ENCODE results near the gene SEC61A1. TPM values are rescaled to one million over a fixed set of nuclear protein-coding genes. Genes with fewer than 3 reads are reported as not detected.

Gene SEC61A1
- total RNA-seq, 1 donor from 2014 or later: 176 TPM

DNA sequence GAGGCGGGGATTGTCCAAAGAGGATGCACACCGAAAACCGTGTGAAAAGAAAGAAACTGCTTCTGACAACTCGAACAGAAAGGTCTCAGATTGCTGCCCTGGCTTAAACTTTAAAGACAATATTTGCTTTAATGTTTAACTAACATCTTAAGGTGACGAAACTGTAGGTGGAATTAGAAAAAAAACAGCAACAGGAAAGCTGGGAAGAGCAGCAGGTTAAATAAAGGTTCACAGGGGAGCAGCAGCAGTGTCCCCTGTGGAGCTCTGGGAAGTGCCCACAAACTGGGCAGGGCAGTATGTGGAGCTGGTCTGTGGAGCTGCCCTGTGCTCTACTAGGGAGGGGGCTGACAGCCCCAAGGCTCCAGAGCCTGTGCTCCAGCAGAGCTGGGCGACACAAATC, 46.0 kb downstream of the SEC61A1 start:
- TF ChIP-seq, protein P1, sequence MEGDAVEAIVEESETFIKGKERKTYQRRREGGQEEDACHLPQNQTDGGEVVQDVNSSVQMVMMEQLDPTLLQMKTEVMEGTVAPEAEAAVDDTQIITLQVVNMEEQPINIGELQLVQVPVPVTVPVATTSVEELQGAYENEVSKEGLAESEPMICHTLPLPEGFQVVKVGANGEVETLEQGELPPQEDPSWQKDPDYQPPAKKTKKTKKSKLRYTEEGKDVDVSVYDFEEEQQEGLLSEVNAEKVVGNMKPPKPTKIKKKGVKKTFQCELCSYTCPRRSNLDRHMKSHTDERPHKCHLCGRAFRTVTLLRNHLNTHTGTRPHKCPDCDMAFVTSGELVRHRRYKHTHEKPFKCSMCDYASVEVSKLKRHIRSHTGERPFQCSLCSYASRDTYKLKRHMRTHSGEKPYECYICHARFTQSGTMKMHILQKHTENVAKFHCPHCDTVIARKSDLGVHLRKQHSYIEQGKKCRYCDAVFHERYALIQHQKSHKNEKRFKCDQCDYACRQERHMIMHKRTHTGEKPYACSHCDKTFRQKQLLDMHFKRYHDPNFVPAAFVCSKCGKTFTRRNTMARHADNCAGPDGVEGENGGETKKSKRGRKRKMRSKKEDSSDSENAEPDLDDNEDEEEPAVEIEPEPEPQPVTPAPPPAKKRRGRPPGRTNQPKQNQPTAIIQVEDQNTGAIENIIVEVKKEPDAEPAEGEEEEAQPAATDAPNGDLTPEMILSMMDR (IDR thresholded peaks at IDR 0.05; ENCODE audit: unreplicated experiment): no peak
- Mint-ChIP-seq H3K27ac (no peak overlapping the region), H3K4me3 (ENCODE audit: low read depth) (no peak overlapping the region), H3K27me3 (no peaks in the 10 kb centered on the region), H3K9me3 (ENCODE audit: low read depth) (no peaks in the 10 kb centered on the region), H3K36me3 (ENCODE audit: insufficient read depth) (peaks cover 38% of the 10 kb centered on the region), H3K4me1 (ENCODE audit: low read depth) (peaks cover 13% of the 10 kb centered on the region)
- no peak for DNase-seq (ENCODE audit: low spot score, unreplicated experiment)

DNA sequence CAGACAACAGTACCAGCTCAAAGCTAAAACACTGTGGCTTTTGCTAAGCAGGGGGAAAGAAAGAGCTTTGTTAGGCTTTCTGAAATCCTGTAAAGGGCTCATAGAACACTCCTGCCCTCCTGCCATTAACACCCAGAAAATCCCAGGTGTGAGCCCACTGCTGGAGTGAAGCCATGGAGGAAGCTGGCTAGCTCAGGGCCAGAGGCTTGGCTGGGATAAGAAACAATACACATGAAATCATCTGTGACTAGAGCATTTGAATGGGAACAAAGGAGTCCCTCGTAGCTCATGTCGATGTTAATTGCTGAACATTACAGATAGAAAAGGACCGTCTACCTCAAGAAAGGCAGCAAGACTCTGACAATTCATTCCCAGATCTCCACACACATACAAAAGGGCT, 47.9 kb downstream of the SEC61A1 start:
- H3K36me3 Mint-ChIP-seq (ENCODE audit: insufficient read depth): peaks cover 41% of the 10 kb centered on the region
- H3K27me3 Mint-ChIP-seq: no peaks in the 10 kb centered on the region
- H3K4me1 Mint-ChIP-seq (ENCODE audit: low read depth): peaks cover 13% of the 10 kb centered on the region
- DNase-seq (ENCODE audit: low spot score, unreplicated experiment): no peak
- H3K9me3 Mint-ChIP-seq (ENCODE audit: low read depth): no peaks in the 10 kb centered on the region
- no peak overlapping the region for H3K27ac Mint-ChIP-seq
- TF ChIP-seq, protein P1 (IDR thresholded peaks at IDR 0.05; ENCODE audit: unreplicated experiment): no peak
- no peak overlapping the region for H3K4me3 Mint-ChIP-seq (ENCODE audit: low read depth)

DNA sequence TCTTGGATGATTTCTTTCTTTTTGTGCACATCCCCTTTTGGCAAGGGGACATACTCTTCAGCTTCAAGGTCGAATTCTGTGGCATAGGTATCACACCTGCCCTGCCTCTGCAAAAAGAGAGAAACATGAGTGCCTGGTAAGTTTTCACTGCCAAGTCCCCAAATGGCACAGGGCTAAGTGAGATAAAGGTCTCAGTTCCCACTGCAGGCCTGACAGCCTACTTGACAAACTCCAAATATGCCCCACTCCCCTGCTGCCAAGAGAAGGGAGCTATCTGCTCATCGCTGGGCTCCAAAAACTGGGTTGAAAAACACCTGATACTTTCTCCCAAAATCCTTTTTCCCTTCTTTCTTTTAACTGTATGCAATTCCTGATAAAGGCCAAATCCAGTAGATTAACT, 48.4 kb downstream of the SEC61A1 start:
- Mint-ChIP-seq H3K4me3 (ENCODE audit: low read depth) (no peak overlapping the region), H3K27ac (no peak overlapping the region), H3K27me3 (no peaks in the 10 kb centered on the region), H3K4me1 (ENCODE audit: low read depth) (peaks cover 13% of the 10 kb centered on the region), H3K9me3 (ENCODE audit: low read depth) (no peaks in the 10 kb centered on the region), H3K36me3 (ENCODE audit: insufficient read depth) (peaks cover 39% of the 10 kb centered on the region)
- DNase-seq (ENCODE audit: low spot score, unreplicated experiment): no peak
- TF ChIP-seq, protein P1 (IDR thresholded peaks at IDR 0.05; ENCODE audit: unreplicated experiment): no peak

DNA sequence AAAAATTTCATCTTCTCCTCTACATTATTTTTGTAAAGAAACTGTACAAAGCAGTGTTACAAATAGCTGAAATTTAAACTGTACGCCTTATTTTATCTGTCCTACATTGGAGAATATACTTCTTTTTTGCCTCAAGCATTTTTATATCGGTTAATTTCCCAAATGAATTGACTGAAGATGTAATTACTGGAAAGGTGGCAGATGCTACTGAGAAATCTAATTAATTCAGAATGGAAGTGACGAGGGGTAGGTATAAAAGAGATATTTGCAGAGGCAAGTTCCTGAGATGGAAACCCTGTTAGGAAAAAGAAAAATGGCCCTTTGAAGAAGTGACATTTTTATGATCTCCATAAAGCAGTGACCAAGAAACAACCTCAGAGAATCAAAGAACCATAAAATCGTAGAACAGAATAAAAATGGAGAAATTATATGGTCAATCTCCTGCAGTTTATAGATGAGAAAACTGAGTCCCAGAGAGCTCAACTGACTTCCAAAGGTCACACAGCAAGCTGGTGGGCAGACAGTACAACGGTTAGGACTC, 51.0 kb downstream of the SEC61A1 start:
- DNase-seq (ENCODE audit: low spot score, unreplicated experiment): no peak
- Mint-ChIP-seq H3K9me3 (ENCODE audit: low read depth) (no peaks in the 10 kb centered on the region), H3K27me3 (no peaks in the 10 kb centered on the region), H3K27ac (no peak overlapping the region), H3K4me3 (ENCODE audit: low read depth) (no peak overlapping the region), H3K36me3 (ENCODE audit: insufficient read depth) (peaks cover 33% of the 10 kb centered on the region), H3K4me1 (ENCODE audit: low read depth) (peaks cover 19% of the 10 kb centered on the region)
- TF ChIP-seq, protein P1 (IDR thresholded peaks at IDR 0.05; ENCODE audit: unreplicated experiment): no peak

DNA sequence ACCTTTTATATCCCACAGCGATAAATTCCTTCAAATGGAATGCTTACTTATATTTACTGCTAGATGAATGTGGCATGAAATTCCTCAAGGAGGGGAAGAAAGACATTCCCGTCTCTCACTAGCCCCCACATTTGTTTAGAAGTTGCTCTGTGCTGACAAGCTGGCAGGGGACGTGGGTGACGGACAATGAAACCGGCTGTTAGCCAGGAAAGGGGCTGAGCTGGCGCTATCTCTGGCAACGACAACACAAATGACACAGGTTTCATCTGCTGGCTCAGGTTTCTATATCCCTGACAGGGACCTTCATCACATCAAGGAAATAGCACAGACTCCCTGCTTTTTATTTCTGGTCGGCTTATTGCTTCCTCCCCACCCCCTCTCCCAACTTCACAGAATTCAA, 55.6 kb downstream of the SEC61A1 start:
- Mint-ChIP-seq H3K4me1 (ENCODE audit: low read depth) (peaks cover 11% of the 10 kb centered on the region), H3K27ac (no peak overlapping the region), H3K4me3 (ENCODE audit: low read depth) (no peak overlapping the region), H3K9me3 (ENCODE audit: low read depth) (no peaks in the 10 kb centered on the region), H3K27me3 (no peaks in the 10 kb centered on the region), H3K36me3 (ENCODE audit: insufficient read depth) (peaks cover 25% of the 10 kb centered on the region)
- TF ChIP-seq, protein P1 (IDR thresholded peaks at IDR 0.05; ENCODE audit: unreplicated experiment): no peak
- DNase-seq (ENCODE audit: low spot score, unreplicated experiment): no peak

Data from progenitor cell of endocrine pancreas (in vitro differentiated cells).